ENCODE results near the gene C2orf92. TPM values are rescaled to one million over a fixed set of nuclear protein-coding genes. Genes with fewer than 3 reads are reported as not detected.

Gene C2orf92
- total RNA-seq, 1 donor from 2014 or later, result 11.5 TPM

DNA sequence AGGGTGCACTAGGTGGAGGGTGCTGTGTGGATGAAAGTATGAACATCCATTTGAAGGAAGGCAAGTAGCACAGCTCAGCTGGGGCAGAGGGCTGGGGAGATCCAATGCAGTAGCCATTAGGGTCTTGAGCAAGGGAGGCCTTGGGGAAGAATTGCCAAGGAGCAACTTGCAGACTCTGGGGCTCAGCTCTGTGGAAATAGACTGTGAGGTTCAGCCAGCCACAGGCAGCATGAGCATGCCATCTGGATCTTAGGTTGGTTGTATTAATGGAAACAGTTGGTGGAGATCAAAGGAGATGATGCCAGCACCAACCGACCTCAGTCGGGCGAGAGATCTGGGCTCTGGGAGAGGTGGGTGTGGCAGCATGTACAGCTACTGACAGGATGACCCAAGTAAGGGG, 49.4 kb downstream of the C2orf92 start:
- H3K4me1 Mint-ChIP-seq (ENCODE audit: unreplicated experiment), result peaks cover 17% of the 10 kb centered on the region
- H3K36me3 Mint-ChIP-seq, result no peaks in the 10 kb centered on the region
- no peaks in the 10 kb centered on the region for H3K9me3 Mint-ChIP-seq
- no peak overlapping the region for H3K4me3 Mint-ChIP-seq
- TF ChIP-seq, protein P1, sequence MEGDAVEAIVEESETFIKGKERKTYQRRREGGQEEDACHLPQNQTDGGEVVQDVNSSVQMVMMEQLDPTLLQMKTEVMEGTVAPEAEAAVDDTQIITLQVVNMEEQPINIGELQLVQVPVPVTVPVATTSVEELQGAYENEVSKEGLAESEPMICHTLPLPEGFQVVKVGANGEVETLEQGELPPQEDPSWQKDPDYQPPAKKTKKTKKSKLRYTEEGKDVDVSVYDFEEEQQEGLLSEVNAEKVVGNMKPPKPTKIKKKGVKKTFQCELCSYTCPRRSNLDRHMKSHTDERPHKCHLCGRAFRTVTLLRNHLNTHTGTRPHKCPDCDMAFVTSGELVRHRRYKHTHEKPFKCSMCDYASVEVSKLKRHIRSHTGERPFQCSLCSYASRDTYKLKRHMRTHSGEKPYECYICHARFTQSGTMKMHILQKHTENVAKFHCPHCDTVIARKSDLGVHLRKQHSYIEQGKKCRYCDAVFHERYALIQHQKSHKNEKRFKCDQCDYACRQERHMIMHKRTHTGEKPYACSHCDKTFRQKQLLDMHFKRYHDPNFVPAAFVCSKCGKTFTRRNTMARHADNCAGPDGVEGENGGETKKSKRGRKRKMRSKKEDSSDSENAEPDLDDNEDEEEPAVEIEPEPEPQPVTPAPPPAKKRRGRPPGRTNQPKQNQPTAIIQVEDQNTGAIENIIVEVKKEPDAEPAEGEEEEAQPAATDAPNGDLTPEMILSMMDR (conservative IDR thresholded peaks at IDR 0.05), result no peak
- no peak for DNase-seq (ENCODE audit: extremely low spot score, unreplicated experiment)
- no peaks in the 10 kb centered on the region for H3K27me3 Mint-ChIP-seq
- H3K27ac Mint-ChIP-seq, result no peak overlapping the region

DNA sequence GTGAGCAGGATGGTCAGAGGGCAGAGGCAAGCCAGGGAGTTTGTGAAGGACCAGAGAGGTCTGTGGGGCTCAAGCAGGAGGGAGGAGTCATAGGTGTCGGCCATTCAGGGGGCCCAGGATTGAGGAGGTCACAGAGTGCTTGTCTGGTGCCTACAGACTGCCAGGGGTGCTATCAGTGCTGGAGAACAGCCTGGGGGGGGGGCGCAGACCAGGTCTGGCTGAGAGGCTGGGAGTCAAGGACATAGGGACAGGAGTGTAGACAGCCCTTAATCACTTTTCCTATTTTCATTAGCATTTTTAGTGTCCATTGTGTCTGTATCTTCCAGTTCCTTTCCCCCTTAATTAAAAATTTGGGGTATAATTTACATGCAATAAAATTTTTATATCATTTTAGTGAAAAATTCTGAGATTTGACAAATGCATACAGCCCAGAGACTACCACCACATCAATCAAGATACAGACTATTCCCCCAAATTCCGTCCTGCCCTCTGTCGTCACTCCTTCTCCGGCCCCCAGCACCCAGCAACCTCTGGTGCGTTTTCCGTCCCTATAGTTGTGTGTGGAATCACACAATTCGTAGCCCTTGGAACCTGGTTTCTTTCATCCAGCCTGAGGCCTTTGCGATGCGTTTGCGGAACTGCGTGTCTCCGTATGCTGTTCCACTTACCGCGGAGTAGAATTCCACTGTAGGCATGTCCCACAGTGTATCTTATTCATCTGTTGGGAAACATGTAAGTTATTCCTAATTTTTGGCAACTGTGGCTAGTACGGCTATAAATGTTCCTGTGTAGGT, 50.0 kb downstream of the C2orf92 start:
- Mint-ChIP-seq H3K27ac (no peak overlapping the region), H3K36me3 (no peaks in the 10 kb centered on the region), H3K9me3 (no peaks in the 10 kb centered on the region), H3K27me3 (no peaks in the 10 kb centered on the region), H3K4me3 (no peak overlapping the region), H3K4me1 (ENCODE audit: unreplicated experiment) (peaks cover 15% of the 10 kb centered on the region)
- TF ChIP-seq, protein P1 (conservative IDR thresholded peaks at IDR 0.05), result no peak
- no peak for DNase-seq (ENCODE audit: extremely low spot score, unreplicated experiment)

DNA sequence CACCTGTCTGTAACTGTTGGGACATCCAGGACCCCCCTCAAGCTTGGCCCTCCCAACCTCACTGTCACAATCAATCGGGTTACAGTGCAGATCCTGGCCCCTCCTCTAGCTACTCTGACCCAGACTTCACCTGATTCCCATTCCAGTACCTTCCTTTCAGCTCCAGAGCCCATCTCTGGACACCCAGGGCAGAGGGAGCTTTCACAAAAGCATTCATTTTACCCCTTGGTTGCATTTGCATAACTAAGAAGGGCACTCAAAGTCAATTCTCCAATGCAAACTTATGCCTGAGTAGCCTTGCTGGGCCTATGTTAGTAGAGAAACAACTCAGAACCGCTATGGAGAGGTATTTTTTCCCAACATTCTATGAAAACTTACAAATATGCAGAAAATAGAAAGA, 51.2 kb downstream of the C2orf92 start:
- H3K36me3 Mint-ChIP-seq, result no peaks in the 10 kb centered on the region
- no peak overlapping the region for H3K4me3 Mint-ChIP-seq
- TF ChIP-seq, protein P1 (conservative IDR thresholded peaks at IDR 0.05), result no peak
- no peaks in the 10 kb centered on the region for H3K9me3 Mint-ChIP-seq
- no peak for DNase-seq (ENCODE audit: extremely low spot score, unreplicated experiment)
- no peak overlapping the region for H3K27ac Mint-ChIP-seq
- H3K4me1 Mint-ChIP-seq (ENCODE audit: unreplicated experiment), result peaks cover 19% of the 10 kb centered on the region
- no peaks in the 10 kb centered on the region for H3K27me3 Mint-ChIP-seq

DNA sequence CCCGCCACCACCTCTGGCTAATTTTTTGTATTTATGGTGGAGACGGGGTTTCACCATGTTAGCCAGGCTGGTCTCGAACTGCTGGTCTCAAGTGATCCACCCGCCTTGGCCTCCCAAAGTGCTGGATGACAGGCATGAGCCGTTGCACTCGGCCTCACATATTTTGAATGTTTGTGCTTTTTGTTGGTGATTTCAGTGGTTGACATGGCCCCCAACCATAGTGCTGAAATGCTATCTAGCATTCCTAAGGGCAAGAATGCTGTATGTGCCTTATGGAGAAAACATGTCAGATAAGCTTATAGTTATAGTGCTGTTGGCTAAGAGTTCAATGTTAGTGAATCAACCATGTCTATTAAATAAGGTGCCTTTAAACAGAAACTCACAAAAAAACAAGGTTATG, 52.7 kb downstream of the C2orf92 start:
- Mint-ChIP-seq H3K27me3 (no peaks in the 10 kb centered on the region), H3K9me3 (no peaks in the 10 kb centered on the region), H3K27ac (no peak overlapping the region), H3K36me3 (no peaks in the 10 kb centered on the region), H3K4me1 (ENCODE audit: unreplicated experiment) (peaks cover 20% of the 10 kb centered on the region), H3K4me3 (no peak overlapping the region)
- DNase-seq (ENCODE audit: extremely low spot score, unreplicated experiment), result no peak
- TF ChIP-seq, protein P1 (conservative IDR thresholded peaks at IDR 0.05), result no peak

DNA sequence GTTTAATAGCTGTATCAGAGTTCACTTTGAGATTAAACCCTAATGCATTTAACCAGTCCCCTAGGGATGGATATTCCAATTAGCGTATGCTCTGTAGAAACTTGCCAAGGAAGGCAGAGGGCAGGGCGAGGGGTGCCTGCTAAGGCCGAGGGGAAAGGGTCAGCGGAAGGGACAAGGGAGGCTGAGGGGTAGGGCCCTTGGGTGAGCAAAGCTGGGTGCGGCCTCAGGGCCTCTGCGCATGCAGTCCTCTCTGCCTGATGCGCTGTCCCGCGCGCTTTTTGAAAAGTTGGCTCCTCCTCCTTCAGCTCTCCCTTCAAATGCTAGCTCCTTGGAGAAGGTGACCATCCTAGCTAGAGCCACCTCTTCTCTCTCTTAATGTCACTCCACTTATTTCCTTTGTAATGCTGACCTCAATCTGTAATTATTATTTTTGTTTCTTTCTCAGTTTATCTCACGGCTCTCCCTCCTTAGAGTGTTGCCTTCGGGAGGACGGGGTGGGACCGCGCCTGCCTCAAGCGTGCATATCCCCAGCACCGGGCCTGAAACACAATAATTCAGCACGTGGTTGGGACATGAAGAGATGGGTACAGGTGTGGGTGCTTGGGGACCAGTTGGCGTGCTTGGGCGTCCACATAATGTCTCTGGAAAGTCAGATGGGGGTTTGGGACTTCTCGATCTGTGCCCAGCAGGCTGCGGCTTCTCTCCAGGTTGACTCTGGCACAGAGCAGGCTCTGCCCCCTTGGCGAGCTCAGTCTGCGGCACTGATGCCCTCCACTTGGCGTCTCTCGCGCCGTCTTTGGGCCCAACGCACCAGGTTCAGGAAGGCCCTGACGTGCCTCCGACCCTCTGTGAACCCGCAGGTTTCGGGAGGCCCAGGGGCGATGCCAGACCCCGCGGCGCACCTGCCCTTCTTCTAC, 53.9 kb downstream of the C2orf92 start:
- no peaks in the 10 kb centered on the region for H3K27me3 Mint-ChIP-seq
- TF ChIP-seq, protein P1 (conservative IDR thresholded peaks at IDR 0.05), result no peak
- no peak overlapping the region for H3K4me3 Mint-ChIP-seq
- H3K27ac Mint-ChIP-seq, result no peak overlapping the region
- no peaks in the 10 kb centered on the region for H3K9me3 Mint-ChIP-seq
- H3K36me3 Mint-ChIP-seq, result no peaks in the 10 kb centered on the region
- DNase-seq (ENCODE audit: extremely low spot score, unreplicated experiment), result no peak
- H3K4me1 Mint-ChIP-seq (ENCODE audit: unreplicated experiment), result peaks cover 20% of the 10 kb centered on the region
